Vagina (tissue), 2 donors: Measurements from ENCODE around the gene ADCY5.

ENCODE experiments used
- CTCF ChIP-seq, 3 experiments: fragments of 450-650 bp in 2 of 3; fragments of 200-600 bp in 1 of 3; sonication (generic) in 1 of 3; IDR thresholded peaks; one replicate each; pipeline ENCODE4 v1.5.1; 2017 to 2019; ENCODE audit warnings: antibody characterized with exemption in 3 of 3, mild to moderate bottlenecking in 2 of 3, moderate library complexity in 2 of 3
- POLR2A ChIP-seq, 2 donors: fragments of 450-650 bp; IDR thresholded peaks; one replicate each; pipeline ENCODE4 v1.6.1; 2017; ENCODE audit warnings: antibody characterized with exemption in 2 of 2, mild to moderate bottlenecking in 2 of 2, moderate library complexity in 2 of 2

GRCh38 chr3:123475786-123476185 lies 26.9 kb upstream of the ADCY5 start:
- TF ChIP-seq CTCF (IDR thresholded peaks at IDR 0.05) (no peak), POLR2A (IDR thresholded peaks at IDR 0.05) (no peak)
